Tibial artery (tissue), 4 donors: ENCODE data around the gene SOX10.

Experiments
- DNase-seq, 2 donors: peaks; one replicate each; pipeline ENCODE4 v3.0.0-alpha.2; 2019
- H3K27ac ChIP-seq, 2 donors: fragments of 200-600 bp; sonication (generic) in 1 of 2; 1 replicate in 1 of 2; 2 replicates in 1 of 2; pipeline ENCODE4 v1.5.1; 2018 to 2019; ENCODE audit warnings: mild to moderate bottlenecking in 1 of 2
- H3K27me3 ChIP-seq, 2 donors: fragments of 200-600 bp; sonication (generic) in 1 of 2; one replicate each; pipeline versions ENCODE4 v1.5.1 to v1.6.0; 2016 to 2019
- H3K36me3 ChIP-seq, 3 donors: fragments of 200-600 bp; sonication (generic) in 2 of 3; one replicate each; pipeline ENCODE4 v1.5.1; 2016 to 2019; ENCODE audit warnings: mild to moderate bottlenecking in 2 of 3
- H3K4me1 ChIP-seq, 4 donors: fragments of 200-600 bp; sonication (generic) in 2 of 4; 1 replicate in 3 of 4; 2 replicates in 1 of 4; pipeline ENCODE4 v1.5.1; 2016 to 2019
- H3K4me3 ChIP-seq, 2 donors: fragments of 200-600 bp; sonication (generic) in 1 of 2; 1 replicate in 1 of 2; 2 replicates in 1 of 2; pipeline ENCODE4 v1.5.1; 2018 to 2019; ENCODE audit warnings: mild to moderate bottlenecking in 2 of 2
- H3K9me3 ChIP-seq, 3 donors: fragments of 200-600 bp; sonication (generic) in 1 of 3; one replicate each; pipeline ENCODE4 v1.5.1; 2016 to 2019
- intact Hi-C: fragments of 100-400 bp; cut with DNase I; formaldehyde crosslinking; loops from one replicate; pipeline ENCODE4 v1.15.0; 2023; ENCODE audit warnings: low total_unique reads
- TF ChIP-seq, protein P1 (sequence below), 2 experiments: fragments of 200-600 bp in 1 of 2; fragments of 450-650 bp in 1 of 2; IDR thresholded peaks; one replicate each; pipeline ENCODE4 v1.5.1; 2017 to 2019; ENCODE audit warnings: antibody characterized with exemption in 2 of 2, mild to moderate bottlenecking in 1 of 2, moderate library complexity in 1 of 2

Gene SOX10

GRCh38 chr22:37971475-37972434 is 12.6 kb downstream of the SOX10 start:
- peaks cover 18 to 73% (median 38%) of the 10 kb centered on the region in 3 donors for H3K36me3 ChIP-seq
- TF ChIP-seq, protein P1, sequence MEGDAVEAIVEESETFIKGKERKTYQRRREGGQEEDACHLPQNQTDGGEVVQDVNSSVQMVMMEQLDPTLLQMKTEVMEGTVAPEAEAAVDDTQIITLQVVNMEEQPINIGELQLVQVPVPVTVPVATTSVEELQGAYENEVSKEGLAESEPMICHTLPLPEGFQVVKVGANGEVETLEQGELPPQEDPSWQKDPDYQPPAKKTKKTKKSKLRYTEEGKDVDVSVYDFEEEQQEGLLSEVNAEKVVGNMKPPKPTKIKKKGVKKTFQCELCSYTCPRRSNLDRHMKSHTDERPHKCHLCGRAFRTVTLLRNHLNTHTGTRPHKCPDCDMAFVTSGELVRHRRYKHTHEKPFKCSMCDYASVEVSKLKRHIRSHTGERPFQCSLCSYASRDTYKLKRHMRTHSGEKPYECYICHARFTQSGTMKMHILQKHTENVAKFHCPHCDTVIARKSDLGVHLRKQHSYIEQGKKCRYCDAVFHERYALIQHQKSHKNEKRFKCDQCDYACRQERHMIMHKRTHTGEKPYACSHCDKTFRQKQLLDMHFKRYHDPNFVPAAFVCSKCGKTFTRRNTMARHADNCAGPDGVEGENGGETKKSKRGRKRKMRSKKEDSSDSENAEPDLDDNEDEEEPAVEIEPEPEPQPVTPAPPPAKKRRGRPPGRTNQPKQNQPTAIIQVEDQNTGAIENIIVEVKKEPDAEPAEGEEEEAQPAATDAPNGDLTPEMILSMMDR (IDR thresholded peaks at IDR 0.05) = no peak
- peaks cover 0 to under 1% (median 0%) of the 10 kb centered on the region in 4 donors for H3K4me1 ChIP-seq
- H3K27ac ChIP-seq = no peak overlapping the region
- H3K4me3 ChIP-seq = no peak overlapping the region
- intact Hi-C loops = no loop called here
- no peaks in the 10 kb centered on the region for H3K9me3 ChIP-seq
- no peaks in the 10 kb centered on the region for H3K27me3 ChIP-seq
- no peak for DNase-seq

- peaks cover 0 to 9% (median 5%) of the 10 kb centered on the region in 4 donors for H3K4me1 ChIP-seq
- no peak overlapping the region for H3K4me3 ChIP-seq
- intact Hi-C loops = no loop called here
- no peak for DNase-seq
- TF ChIP-seq, protein P1 (IDR thresholded peaks at IDR 0.05) = no peak
- peaks cover 19 to 72% (median 35%) of the 10 kb centered on the region in 3 donors for H3K36me3 ChIP-seq
- H3K27me3 ChIP-seq = no peaks in the 10 kb centered on the region
- H3K27ac ChIP-seq = no peak overlapping the region
- H3K9me3 ChIP-seq = no peaks in the 10 kb centered on the region
Observed at GRCh38 chr22:37970864-37971263, 13.5 kb downstream of the SOX10 start.

DNA sequence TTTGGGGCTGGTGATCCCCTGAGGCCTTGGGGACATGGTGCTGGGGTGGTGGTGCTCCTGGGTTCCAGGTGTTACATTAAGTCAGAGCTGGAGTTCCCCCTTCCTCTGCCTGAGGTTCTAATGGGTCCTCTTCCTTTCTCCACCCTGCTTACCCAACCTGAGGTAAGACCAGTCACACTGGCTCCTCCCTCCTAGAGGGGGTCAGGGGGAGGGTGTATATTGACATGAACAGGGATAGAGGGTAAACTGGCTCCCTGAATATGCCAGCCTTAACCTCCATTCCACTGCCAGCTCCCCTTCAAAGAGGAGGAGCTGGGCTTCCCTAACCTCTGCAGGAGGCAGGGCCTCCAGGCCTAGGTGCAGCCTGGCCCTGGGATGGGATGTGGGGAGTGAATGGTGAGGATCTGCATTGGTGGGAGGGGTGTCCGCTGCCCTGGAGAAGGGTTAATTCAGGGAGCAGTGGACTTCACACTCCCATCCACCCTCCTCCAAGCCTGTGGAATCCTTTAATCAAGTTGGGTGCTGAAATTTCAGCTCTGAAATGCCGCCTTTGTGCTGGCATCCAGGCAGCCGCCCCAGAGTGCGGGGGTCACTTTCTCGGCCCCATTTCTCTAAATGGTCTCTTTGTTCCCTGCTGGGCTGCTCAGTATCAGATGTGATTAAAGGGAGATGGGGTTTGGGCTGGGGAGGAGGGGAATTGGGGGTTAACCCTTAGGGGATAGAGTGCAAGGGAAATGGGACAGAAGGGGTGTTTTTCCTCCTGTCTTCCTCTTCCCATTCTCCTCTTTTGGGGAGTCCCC is 15.7 kb downstream of the SOX10 start:
- Histone ChIP-seq H3K36me3 (peaks cover 21 to 63% (median 35%) of the 10 kb centered on the region in 3 donors), H3K9me3 (no peaks in the 10 kb centered on the region), H3K4me3 (no peak overlapping the region), H3K27me3 (no peaks in the 10 kb centered on the region), H3K4me1 (peaks cover 0 to 22% (median 13%) of the 10 kb centered on the region in 4 donors), H3K27ac (no peak overlapping the region)
- TF ChIP-seq, protein P1 (IDR thresholded peaks at IDR 0.05) = no peak
- intact Hi-C loops = loop anchor here (5.0 kb wide), 1 partner anchor 151 kb away; no protein-coding TSS in a partner anchor
- no peak for DNase-seq

GRCh38 chr22:37967637-37968451 is 16.5 kb downstream of the SOX10 start:
- Histone ChIP-seq H3K4me3 (no peak overlapping the region), H3K36me3 (peaks cover 23 to 64% (median 36%) of the 10 kb centered on the region in 3 donors), H3K4me1 (peaks cover 0 to 22% (median 13%) of the 10 kb centered on the region in 4 donors), H3K9me3 (no peaks in the 10 kb centered on the region), H3K27ac (no peak overlapping the region), H3K27me3 (no peaks in the 10 kb centered on the region)
- intact Hi-C loops = loop anchor here (5.0 kb wide), 1 partner anchor 151 kb away; no protein-coding TSS in a partner anchor
- no peak for DNase-seq
- TF ChIP-seq, protein P1 (IDR thresholded peaks at IDR 0.05) = no peak

- Histone ChIP-seq H3K4me1 (peaks cover 0 to 22% (median 13%) of the 10 kb centered on the region in 4 donors), H3K27ac (no peak overlapping the region), H3K4me3 (no peak overlapping the region), H3K36me3 (peaks cover 30 to 64% (median 42%) of the 10 kb centered on the region in 3 donors), H3K27me3 (no peaks in the 10 kb centered on the region), H3K9me3 (no peaks in the 10 kb centered on the region)
- intact Hi-C loops = loop anchor here (5.0 kb wide), 1 partner anchor 150 kb away; no protein-coding TSS in a partner anchor
- TF ChIP-seq, protein P1 (IDR thresholded peaks at IDR 0.05) = no peak
- no peak for DNase-seq
Observed at GRCh38 chr22:37967147-37967546, 17.2 kb downstream of the SOX10 start.
